ENCODE measurements around the gene DNAJC1.

The DNAJC1 gene

DNA sequence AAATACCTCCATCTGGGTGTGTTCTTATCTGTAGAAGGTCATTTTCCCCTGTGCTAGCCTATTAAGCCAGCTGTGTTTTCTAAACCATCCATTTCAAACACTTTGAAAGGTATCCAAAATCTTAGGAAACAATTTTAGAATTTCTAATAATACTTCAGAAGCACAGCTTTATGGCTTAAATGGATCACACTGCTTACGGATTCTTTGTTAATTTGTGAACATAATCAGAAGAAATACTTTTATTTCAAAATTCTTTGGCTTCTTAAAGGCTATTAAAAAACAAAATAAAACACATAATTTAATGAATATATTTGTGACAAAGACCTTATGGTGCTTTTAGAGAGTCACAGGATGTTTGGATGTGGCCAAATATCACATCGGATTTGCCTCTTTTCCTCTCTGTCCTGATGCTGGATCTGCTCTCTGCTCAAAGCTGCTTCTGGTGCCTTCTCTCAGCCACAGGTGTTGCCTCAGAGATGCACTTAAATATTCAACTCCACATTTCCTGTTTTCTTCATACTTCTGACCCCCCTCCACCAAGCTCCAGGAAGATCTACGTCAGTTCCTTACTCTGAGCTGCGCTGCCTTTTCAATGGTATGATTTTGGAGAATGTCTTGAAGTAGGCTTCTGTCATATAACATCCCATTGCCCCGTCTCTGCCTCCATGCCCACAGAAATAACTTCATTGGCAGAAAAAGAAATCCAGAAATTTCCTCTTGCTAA lies 238.9 kb downstream of the DNAJC1 start:
- Histone ChIP-seq H3K4me1 (no peaks in the 10 kb centered on the region), H3K9me3 (no peaks in the 10 kb centered on the region), H3K27me3 (no peaks in the 10 kb centered on the region), H3K36me3 (no peaks in the 10 kb centered on the region), H3K4me3 (ENCODE audit: low read depth, low read length) (no peak overlapping the region)
- TF ChIP-seq, protein P1, sequence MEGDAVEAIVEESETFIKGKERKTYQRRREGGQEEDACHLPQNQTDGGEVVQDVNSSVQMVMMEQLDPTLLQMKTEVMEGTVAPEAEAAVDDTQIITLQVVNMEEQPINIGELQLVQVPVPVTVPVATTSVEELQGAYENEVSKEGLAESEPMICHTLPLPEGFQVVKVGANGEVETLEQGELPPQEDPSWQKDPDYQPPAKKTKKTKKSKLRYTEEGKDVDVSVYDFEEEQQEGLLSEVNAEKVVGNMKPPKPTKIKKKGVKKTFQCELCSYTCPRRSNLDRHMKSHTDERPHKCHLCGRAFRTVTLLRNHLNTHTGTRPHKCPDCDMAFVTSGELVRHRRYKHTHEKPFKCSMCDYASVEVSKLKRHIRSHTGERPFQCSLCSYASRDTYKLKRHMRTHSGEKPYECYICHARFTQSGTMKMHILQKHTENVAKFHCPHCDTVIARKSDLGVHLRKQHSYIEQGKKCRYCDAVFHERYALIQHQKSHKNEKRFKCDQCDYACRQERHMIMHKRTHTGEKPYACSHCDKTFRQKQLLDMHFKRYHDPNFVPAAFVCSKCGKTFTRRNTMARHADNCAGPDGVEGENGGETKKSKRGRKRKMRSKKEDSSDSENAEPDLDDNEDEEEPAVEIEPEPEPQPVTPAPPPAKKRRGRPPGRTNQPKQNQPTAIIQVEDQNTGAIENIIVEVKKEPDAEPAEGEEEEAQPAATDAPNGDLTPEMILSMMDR (IDR thresholded peaks at IDR 0.05; ENCODE audit: low read depth, low read length): no peak
- DNase-seq: no peak

DNA sequence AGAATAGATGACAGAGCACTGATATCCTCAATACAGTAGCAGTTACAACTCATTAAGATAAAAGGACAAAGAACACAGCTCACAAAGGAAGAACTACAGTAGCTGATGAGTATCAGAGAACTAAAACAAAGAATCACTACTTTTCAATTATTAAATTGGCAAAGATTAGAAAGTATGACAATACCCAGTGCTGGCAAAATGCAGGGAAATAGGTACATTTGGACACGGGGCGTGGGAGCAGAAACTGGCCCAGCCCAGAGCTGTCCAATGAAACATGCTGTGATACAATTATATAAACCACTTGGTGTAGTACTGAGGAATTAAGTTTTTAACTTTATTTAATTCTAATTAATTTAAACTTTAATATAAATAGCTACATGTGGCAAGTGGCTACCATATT lies 243.2 kb downstream of the DNAJC1 start:
- no peaks in the 10 kb centered on the region; the same call in none of the 2 replicates for H3K36me3 ChIP-seq
- no peaks in the 10 kb centered on the region for H3K27me3 ChIP-seq
- no peaks in the 10 kb centered on the region for H3K9me3 ChIP-seq
- H3K4me3 ChIP-seq (ENCODE audit: low read depth, low read length): no peak overlapping the region
- TF ChIP-seq, protein P1 (IDR thresholded peaks at IDR 0.05; ENCODE audit: low read depth, low read length): no peak
- DNase-seq: no peak
- no peaks in the 10 kb centered on the region for H3K4me1 ChIP-seq

DNA sequence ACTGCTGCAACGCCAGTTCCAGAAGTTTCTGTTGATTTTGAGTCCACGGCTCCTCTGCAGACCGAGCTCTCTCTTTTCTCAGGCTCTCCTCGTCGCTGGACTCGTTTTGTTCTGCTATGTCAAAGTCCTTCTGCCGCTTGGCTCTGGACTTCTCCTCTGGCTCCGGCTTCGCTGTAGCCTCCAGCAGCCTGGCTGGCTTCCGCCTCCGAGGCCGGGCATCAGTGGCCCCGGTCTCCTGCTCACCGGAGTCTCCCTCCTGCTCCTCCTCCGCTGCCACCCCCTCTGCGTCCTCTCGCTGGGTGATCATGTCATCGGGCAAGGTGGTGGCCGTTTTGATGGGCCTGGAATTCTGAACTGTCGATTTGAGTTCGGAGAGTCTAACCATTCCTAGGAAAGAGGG lies 244.3 kb downstream of the DNAJC1 start:
- H3K36me3 ChIP-seq: no peaks in the 10 kb centered on the region; the same call in none of the 2 replicates
- TF ChIP-seq, protein P1 (IDR thresholded peaks at IDR 0.05; ENCODE audit: low read depth, low read length): no peak
- no peaks in the 10 kb centered on the region for H3K4me1 ChIP-seq
- no peaks in the 10 kb centered on the region for H3K9me3 ChIP-seq
- no peak overlapping the region for H3K4me3 ChIP-seq (ENCODE audit: low read depth, low read length)
- no peak for DNase-seq
- no peaks in the 10 kb centered on the region for H3K27me3 ChIP-seq

DNA sequence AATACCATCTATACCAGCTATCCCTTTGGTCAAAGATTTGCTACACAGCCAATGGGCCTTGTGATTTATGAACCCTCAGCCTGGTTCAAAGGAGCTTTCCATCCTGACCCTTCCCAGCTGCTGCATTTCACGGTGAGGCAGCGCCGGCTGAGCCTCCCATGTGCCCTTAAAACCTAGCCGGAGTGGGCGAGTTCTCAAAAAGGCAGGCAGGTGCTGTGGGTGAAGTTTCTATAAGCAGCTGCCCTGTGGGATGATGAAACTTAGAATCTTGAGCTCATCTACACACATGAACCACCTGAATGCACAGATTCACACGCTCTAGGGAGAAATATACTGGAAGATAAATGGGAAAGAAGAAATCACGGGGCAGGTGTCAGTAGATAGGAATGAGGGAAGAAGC lies 244.8 kb downstream of the DNAJC1 start:
- no peak overlapping the region for H3K4me3 ChIP-seq (ENCODE audit: low read depth, low read length)
- no peaks in the 10 kb centered on the region for H3K4me1 ChIP-seq
- DNase-seq: no peak
- H3K9me3 ChIP-seq: no peaks in the 10 kb centered on the region
- TF ChIP-seq, protein P1 (IDR thresholded peaks at IDR 0.05; ENCODE audit: low read depth, low read length): no peak
- H3K36me3 ChIP-seq: no peaks in the 10 kb centered on the region; the same call in none of the 2 replicates
- H3K27me3 ChIP-seq: no peaks in the 10 kb centered on the region

DNA sequence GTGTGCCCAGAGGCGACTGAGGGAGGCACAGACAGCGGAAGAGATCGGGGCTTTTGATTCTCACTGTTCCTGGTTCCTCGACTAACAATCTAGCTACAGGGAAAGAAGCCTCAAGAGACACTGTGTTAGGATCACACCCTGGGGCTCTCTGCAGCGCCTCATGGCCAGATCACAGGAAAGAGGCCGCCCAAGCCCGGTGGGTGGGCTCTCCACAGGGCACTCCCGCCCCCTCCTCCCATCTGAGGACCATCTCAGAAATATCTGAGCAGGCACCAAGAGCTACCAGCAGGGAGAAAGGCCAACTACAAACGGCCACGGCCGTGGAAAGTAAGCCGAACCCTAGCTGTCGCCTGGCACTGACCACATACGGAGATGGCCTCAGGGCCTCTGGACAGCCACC lies 245.3 kb downstream of the DNAJC1 start:
- TF ChIP-seq, protein P1 (IDR thresholded peaks at IDR 0.05; ENCODE audit: low read depth, low read length): no peak
- Histone ChIP-seq H3K9me3 (no peaks in the 10 kb centered on the region), H3K4me1 (no peaks in the 10 kb centered on the region), H3K36me3 (no peaks in the 10 kb centered on the region; the same call in none of the 2 replicates), H3K27me3 (no peaks in the 10 kb centered on the region), H3K4me3 (ENCODE audit: low read depth, low read length) (no peak overlapping the region)
- DNase-seq: no peak

DNA sequence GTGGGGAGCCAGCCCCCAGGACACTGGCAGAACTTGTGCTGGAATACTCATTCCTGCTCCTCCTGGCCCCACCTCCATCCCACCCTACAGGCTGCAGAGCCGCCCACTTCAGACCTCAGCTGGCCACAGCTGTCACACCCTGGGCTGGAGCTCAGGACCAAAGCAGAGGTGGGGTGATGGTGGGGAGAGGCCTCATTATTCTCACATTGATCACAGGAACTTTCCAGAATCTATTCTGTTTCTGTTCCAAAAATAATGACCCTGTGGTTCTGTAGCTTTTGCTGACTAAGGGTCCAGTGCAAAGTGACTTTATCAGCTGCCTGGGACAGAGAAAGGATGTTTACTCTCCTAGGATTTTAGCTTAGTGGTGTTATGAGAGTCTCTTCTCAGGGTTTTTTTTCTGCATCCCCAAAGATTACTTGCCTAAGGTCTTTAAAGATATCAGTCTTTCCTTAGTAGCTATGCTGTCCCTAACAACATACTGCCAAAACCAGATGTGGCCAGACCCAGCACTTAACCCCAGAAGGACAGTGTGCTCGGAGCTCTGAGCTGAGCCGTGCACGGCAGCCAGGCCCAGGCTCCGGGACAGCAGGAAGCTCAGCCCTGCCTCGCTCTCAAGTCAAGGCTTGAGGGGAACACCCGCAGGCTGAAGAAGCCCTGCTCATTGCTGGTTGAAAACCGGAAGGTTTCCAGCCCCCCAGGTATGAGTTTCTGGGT lies 246.2 kb downstream of the DNAJC1 start:
- H3K9me3 ChIP-seq: no peaks in the 10 kb centered on the region
- no peaks in the 10 kb centered on the region for H3K27me3 ChIP-seq
- H3K4me1 ChIP-seq: no peaks in the 10 kb centered on the region
- TF ChIP-seq, protein P1 (IDR thresholded peaks at IDR 0.05; ENCODE audit: low read depth, low read length): no peak
- DNase-seq: no peak
- no peaks in the 10 kb centered on the region; the same call in none of the 2 replicates for H3K36me3 ChIP-seq
- H3K4me3 ChIP-seq (ENCODE audit: low read depth, low read length): no peak overlapping the region

Measured in BE2C (cell line).